Endodermal cell (in vitro differentiated cells): ENCODE data around the gene RFC3. TPM values are rescaled to one million over a fixed set of nuclear protein-coding genes. Genes with fewer than 3 reads are reported as not detected.

Source experiments
- DNase-seq: peaks from one replicate; pipeline ENCODE4 v3.0.0-alpha.2; 2017
- H3K27ac ChIP-seq: 2 replicates; pipeline ENCODE4 v1.5.1; 2013; ENCODE audit warnings: mild to moderate bottlenecking, low read depth, low read length, moderate library complexity
- H3K27me3 ChIP-seq: 2 replicates; pipeline ENCODE4 v1.6.1; 2013; ENCODE audit warnings: mild to moderate bottlenecking, low read length, moderate library complexity; ENCODE audit not compliant: insufficient read depth, control insufficient read depth, poor library complexity, severe bottlenecking
- H3K36me3 ChIP-seq: 2 replicates; pipeline ENCODE4 v1.7.0; 2013; ENCODE audit warnings: mild to moderate bottlenecking, low read length, moderate library complexity; ENCODE audit not compliant: control insufficient read depth, insufficient read depth
- H3K4me1 ChIP-seq: one replicate; pipeline ENCODE4 v1.7.0; 2013; ENCODE audit warnings: low read length; ENCODE audit not compliant: control insufficient read depth, insufficient read depth
- H3K4me3 ChIP-seq: 2 replicates; pipeline ENCODE4 v1.5.1; 2013; ENCODE audit warnings: mild to moderate bottlenecking, low read length, moderate library complexity
- H3K9ac ChIP-seq: 2 replicates; pipeline ENCODE4 v1.6.1; 2013; ENCODE audit warnings: mild to moderate bottlenecking, low read length, moderate library complexity; ENCODE audit not compliant: poor library complexity, severe bottlenecking; ENCODE audit errors: extremely low read depth
- H3K9me3 ChIP-seq: 2 replicates; pipeline ENCODE4 v1.6.1; 2013; ENCODE audit warnings: mild to moderate bottlenecking, low read length, moderate library complexity; ENCODE audit not compliant: control insufficient read depth
- H3K27ac Mint-ChIP-seq: 2 replicates; pipeline ENCODE4 v1.8.0; 2020; ENCODE audit warnings: mixed read lengths
- H3K27me3 Mint-ChIP-seq: 2 replicates; pipeline ENCODE4 v1.8.0; 2021; ENCODE audit warnings: mild to moderate bottlenecking, mixed read lengths; ENCODE audit not compliant: insufficient read depth
- H3K36me3 Mint-ChIP-seq: 2 replicates; pipeline ENCODE4 v1.8.0; 2020; ENCODE audit warnings: low read depth, mixed read lengths
- H3K4me1 Mint-ChIP-seq: 2 replicates; pipeline ENCODE4 v1.8.0; 2020; ENCODE audit warnings: mixed read lengths
- H3K4me3 Mint-ChIP-seq: 2 replicates; pipeline ENCODE4 v1.8.0; 2020; ENCODE audit warnings: mild to moderate bottlenecking, moderate library complexity, mixed read lengths
- H3K9me3 Mint-ChIP-seq: 2 replicates; pipeline ENCODE4 v1.8.0; 2020; ENCODE audit warnings: mild to moderate bottlenecking, mixed read lengths
- CTCF ChIP-seq: fragments of 200-600 bp; sonication (generic); conservative IDR thresholded peaks from 2 replicates; pipeline ENCODE4 v1.5.0; 2021; ENCODE audit warnings: antibody characterized with exemption, mild to moderate bottlenecking
- WGBS, 2 experiments: methylation state at CpG; one replicate each; pipeline versions ENCODE4 v1.1.5 to v1.1.7; 2013; ENCODE audit warnings: missing lambda C conversion rate in 2 of 2, mixed read lengths in 1 of 2; ENCODE audit not compliant: insufficient coverage in 1 of 2, insufficient read length in 1 of 2; 5-methylcytosine and 5-hydroxymethylcytosine counted together
- total RNA-seq, 2 donors: library from RNA; stranded (reverse); fragmentation: NEBNext Ultra II Directional in 1 of 2; extraction: Animal tissue kit (Norgen Biotek cat#: 25700) in 1 of 2; gene quantifications; 2 replicates in 1 of 2; 3 replicates in 1 of 2; pipeline ENCODE4 v1.2.1, GENCODE V29; 2021

Gene RFC3
- total RNA-seq, 2 donors from 2014 or later, result 29.8 to 34.2 TPM

- Mint-ChIP-seq H3K9me3 (peaks cover 5% of the 10 kb centered on the region), H3K27ac (no peak overlapping the region), H3K4me1 (peaks cover 4% of the 10 kb centered on the region), H3K4me3 (no peak overlapping the region), H3K36me3 (no peaks in the 10 kb centered on the region), H3K27me3 (no peaks in the 10 kb centered on the region)
- no peaks in the 10 kb centered on the region for H3K36me3 ChIP-seq
- no peak overlapping the region for H3K4me3 ChIP-seq
- H3K4me1 ChIP-seq, result no peaks in the 10 kb centered on the region
- no peak for DNase-seq
- H3K9ac ChIP-seq, result no peak overlapping the region
- no peak for TF ChIP-seq CTCF
- WGBS, 2 experiments, result 77 to 85% methylated on average over 2 to 6 of the region's 6 CpGs
- H3K9me3 ChIP-seq, result peaks cover 7% of the 10 kb centered on the region
- H3K27ac ChIP-seq, result no peak overlapping the region
- no peaks in the 10 kb centered on the region for H3K27me3 ChIP-seq
Observed at GRCh38 chr13:33787051-33787591, 30.8 kb upstream of the RFC3 start.

- no peak for TF ChIP-seq CTCF
- H3K4me1 Mint-ChIP-seq, result peaks cover 4% of the 10 kb centered on the region
- no peak overlapping the region for H3K27ac Mint-ChIP-seq
- no peaks in the 10 kb centered on the region for H3K4me1 ChIP-seq
- no peaks in the 10 kb centered on the region for H3K27me3 ChIP-seq
- no peak for DNase-seq
- H3K36me3 ChIP-seq, result no peaks in the 10 kb centered on the region
- peaks cover 7% of the 10 kb centered on the region for H3K9me3 ChIP-seq
- 100% methylated on average over 1 of the region's 1 CpG; no CpG with 5 or more reads in 1 of the 2 experiments for WGBS, 2 experiments
- no peak overlapping the region for H3K27ac ChIP-seq
- H3K4me3 ChIP-seq, result no peak overlapping the region
- H3K36me3 Mint-ChIP-seq, result no peaks in the 10 kb centered on the region
- peaks cover 5% of the 10 kb centered on the region for H3K9me3 Mint-ChIP-seq
- no peak overlapping the region for H3K4me3 Mint-ChIP-seq
- H3K9ac ChIP-seq, result no peak overlapping the region
- H3K27me3 Mint-ChIP-seq, result no peaks in the 10 kb centered on the region
Observed at GRCh38 chr13:33789066-33789606, 28.8 kb upstream of the RFC3 start.

- H3K27me3 Mint-ChIP-seq, result no peaks in the 10 kb centered on the region
- H3K36me3 ChIP-seq, result no peaks in the 10 kb centered on the region
- H3K27ac Mint-ChIP-seq, result no peak overlapping the region
- no peaks in the 10 kb centered on the region for H3K4me1 ChIP-seq
- H3K4me1 Mint-ChIP-seq, result peaks cover 4% of the 10 kb centered on the region
- H3K36me3 Mint-ChIP-seq, result no peaks in the 10 kb centered on the region
- H3K4me3 ChIP-seq, result no peak overlapping the region
- no peak overlapping the region for H3K4me3 Mint-ChIP-seq
- peaks cover 2% of the 10 kb centered on the region for H3K9me3 ChIP-seq
- peaks cover 2% of the 10 kb centered on the region for H3K9me3 Mint-ChIP-seq
- TF ChIP-seq CTCF, result no peak
- DNase-seq, result no peak
- WGBS, 2 experiments, result 20 to 55% methylated on average over 2 to 4 of the region's 4 CpGs
- H3K27me3 ChIP-seq, result no peaks in the 10 kb centered on the region
- no peak overlapping the region for H3K9ac ChIP-seq
- no peak overlapping the region for H3K27ac ChIP-seq
Observed at GRCh38 chr13:33789739-33790138, 28.2 kb upstream of the RFC3 start.
